Smooth muscle cell (in vitro differentiated cells): ENCODE measurements around the gene PLAAT5. TPM values are rescaled to one million over a fixed set of nuclear protein-coding genes. Genes with fewer than 3 reads are reported as not detected.
"Not testable (repeated sequence)": the region's sequence is repeated elsewhere in the genome, so short reads cannot be mapped to it uniquely, and the experiment has no call there.

Experiments
- DNase-seq: peaks from one replicate; lab custom pipeline; 2025; ENCODE audit not compliant: unreplicated experiment; lab: John Stamatoyannopoulos, UW
- H2AFZ ChIP-seq: fragments of 200-600 bp; sonication (generic); 2 replicates; pipeline ENCODE4 v1.6.0; 2016; ENCODE audit warnings: antibody characterized with exemption, low read depth, mild to moderate bottlenecking
- H3F3A ChIP-seq: fragments of 200-600 bp; sonication (generic); 2 replicates; pipeline ENCODE4 v1.6.0; 2017; ENCODE audit warnings: antibody characterized with exemption, low read depth
- H3K27ac ChIP-seq: fragments of 200-600 bp; sonication (generic); 2 replicates; pipeline ENCODE4 v1.5.1; 2016; ENCODE audit warnings: low read depth, mild to moderate bottlenecking
- H3K27me3 ChIP-seq: fragments of 200-600 bp; sonication (generic); 2 replicates; pipeline ENCODE4 v1.6.1; 2016; ENCODE audit warnings: low read depth, mild to moderate bottlenecking
- H3K36me3 ChIP-seq: fragments of 200-600 bp; sonication (generic); 2 replicates; pipeline ENCODE4 v1.5.1; 2016; ENCODE audit warnings: low read depth
- H3K4me1 ChIP-seq: fragments of 200-600 bp; sonication (generic); 2 replicates; pipeline ENCODE4 v1.5.1; 2016; ENCODE audit warnings: low read depth
- H3K4me2 ChIP-seq: fragments of 200-600 bp; sonication (generic); 2 replicates; pipeline ENCODE4 v1.6.0; 2016; ENCODE audit warnings: mild to moderate bottlenecking
- H3K4me3 ChIP-seq: fragments of 200-600 bp; sonication (generic); 2 replicates; pipeline ENCODE4 v1.5.1; 2016; ENCODE audit warnings: mild to moderate bottlenecking
- H3K79me2 ChIP-seq: fragments of 200-600 bp; sonication (generic); 2 replicates; pipeline ENCODE4 v1.6.0; 2016; ENCODE audit warnings: low read depth, mild to moderate bottlenecking
- H3K9ac ChIP-seq: fragments of 200-600 bp; sonication (generic); 2 replicates; pipeline ENCODE4 v1.6.0; 2016; ENCODE audit warnings: low read depth
- H3K9me3 ChIP-seq: fragments of 200-600 bp; sonication (generic); replicated peaks from 2 replicates; pipeline ENCODE4 v1.5.1; 2016; ENCODE audit warnings: low read depth
- H4K20me1 ChIP-seq: fragments of 200-600 bp; sonication (generic); 2 replicates; pipeline ENCODE4 v1.6.0; 2016; ENCODE audit warnings: low read depth
- CTCF ChIP-seq: fragments of 200-600 bp; sonication (generic); IDR thresholded peaks from 2 replicates; pipeline ENCODE4 v1.5.1; 2017; ENCODE audit warnings: borderline replicate concordance, mild to moderate bottlenecking, antibody characterized with exemption; ENCODE audit not compliant: insufficient read depth, poor library complexity, severe bottlenecking
- WGBS: methylation state at CpG from one replicate; pipeline ENCODE4 v1.1.7; 2016; ENCODE audit warnings: low lambda C conversion rate; 5-methylcytosine and 5-hydroxymethylcytosine counted together
- polyA plus RNA-seq: library from polyadenylated mRNA; unstranded; fragments of >200 nt; fragmentation: Nextera tagmentation; extraction: Ambion mirVana; gene quantifications from 2 replicates; pipeline ENCODE4 v1.2.1, GENCODE V29; 2016
- total RNA-seq: library from RNA; depleted of rRNA; stranded (reverse); fragments of >200 nt; gene quantifications from 2 replicates; pipeline ENCODE4 v1.2.3, GENCODE V29; 2014

The PLAAT5 gene
- total and polyA plus RNA-seq, 2 experiments from 2014 or later: 0.04 TPM; not detected in 1

DNA sequence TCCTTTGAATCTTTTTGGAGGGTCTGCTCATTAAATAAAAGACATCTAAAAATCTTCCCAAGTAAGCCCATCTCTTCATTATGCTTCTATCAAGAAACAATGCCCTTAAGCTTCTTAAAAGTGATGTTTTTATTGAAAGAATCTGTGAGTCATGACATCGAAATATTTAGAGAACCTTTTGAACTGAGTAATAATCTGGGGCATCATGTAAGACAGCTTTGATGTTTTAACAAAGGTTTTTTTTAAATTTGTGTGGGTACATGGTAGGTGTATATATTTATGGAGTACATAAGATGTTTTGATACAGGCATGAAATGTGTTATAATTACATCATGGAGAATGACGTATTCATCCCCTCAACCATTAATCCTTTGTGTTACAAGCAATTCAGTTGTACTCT is 46.8 kb downstream of the PLAAT5 start:
- WGBS: 91% methylated on average over 2 of the region's 2 CpGs

DNA sequence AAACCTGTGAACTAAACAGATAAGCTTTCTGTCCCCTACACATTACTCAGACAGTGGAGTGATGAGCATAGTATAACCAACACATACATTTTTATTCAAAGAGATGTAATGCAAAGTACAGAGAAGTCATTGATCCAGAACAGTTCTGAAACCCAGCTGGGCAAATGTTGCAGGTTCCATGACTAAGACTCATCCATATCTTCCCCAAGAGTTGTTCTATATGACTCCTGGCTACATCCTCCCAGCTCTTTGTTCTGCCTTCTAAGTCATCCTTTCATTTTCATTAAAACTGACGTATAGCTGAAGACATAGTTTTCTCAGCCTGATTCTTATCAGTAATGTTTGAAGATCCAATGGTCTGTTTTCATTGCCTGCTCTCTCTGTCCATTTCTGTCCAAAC is 47.3 kb downstream of the PLAAT5 start:
- Histone ChIP-seq H4K20me1 (no peaks in the 10 kb centered on the region), H3K36me3 (no peaks in the 10 kb centered on the region), H3K27ac (no peak overlapping the region), H3K4me3 (no peak overlapping the region), H3K9me3 (no peaks in the 10 kb centered on the region), H3K9ac (no peak overlapping the region), H3K79me2 (no peaks in the 10 kb centered on the region), H3K4me2 (no peak overlapping the region), H3K27me3 (no peaks in the 10 kb centered on the region), H3K4me1 (no peaks in the 10 kb centered on the region), H2AFZ (no peak overlapping the region), H3F3A (no peaks in the 10 kb centered on the region)
- 74% methylated on average over 1 of the region's 1 CpG for WGBS
- DNase-seq: no peak
- TF ChIP-seq CTCF: no peak

More for the DNA sequence above, 46.8 kb downstream of the PLAAT5 start:
- Histone ChIP-seq H3K27me3 (no peaks in the 10 kb centered on the region), H2AFZ (no peak overlapping the region), H4K20me1 (no peaks in the 10 kb centered on the region), H3K9me3 (no peaks in the 10 kb centered on the region), H3F3A (no peaks in the 10 kb centered on the region), H3K27ac (no peak overlapping the region), H3K9ac (no peak overlapping the region), H3K4me1 (no peaks in the 10 kb centered on the region), H3K4me2 (no peak overlapping the region), H3K79me2 (no peaks in the 10 kb centered on the region), H3K36me3 (no peaks in the 10 kb centered on the region), H3K4me3 (no peak overlapping the region)
- DNase-seq: no peak
- TF ChIP-seq CTCF: no peak

GRCh38 chr11:63435831-63436230 is 55.1 kb downstream of the PLAAT5 start:
- not testable (repeated sequence) for DNase-seq, H3K4me2 ChIP-seq, H3K4me3 ChIP-seq, H3K79me2 ChIP-seq, H3F3A ChIP-seq, H4K20me1 ChIP-seq, H3K36me3 ChIP-seq, H3K4me1 ChIP-seq, H3K9ac ChIP-seq, H3K9me3 ChIP-seq, H3K27me3 ChIP-seq, H3K27ac ChIP-seq, H2AFZ ChIP-seq
- 31% methylated on average over 4 of the region's 4 CpGs for WGBS

- not testable (repeated sequence) for H3K79me2 ChIP-seq, H3K4me2 ChIP-seq, H3K4me3 ChIP-seq, H3K27ac ChIP-seq, H3K9me3 ChIP-seq, H3K9ac ChIP-seq, H4K20me1 ChIP-seq, DNase-seq, H3K4me1 ChIP-seq, H3K27me3 ChIP-seq, H3K36me3 ChIP-seq, H2AFZ ChIP-seq, H3F3A ChIP-seq
- 88% methylated on average over 22 of the region's 22 CpGs for WGBS
Observed at GRCh38 chr11:63435351-63435750, 55.6 kb downstream of the PLAAT5 start.

DNA sequence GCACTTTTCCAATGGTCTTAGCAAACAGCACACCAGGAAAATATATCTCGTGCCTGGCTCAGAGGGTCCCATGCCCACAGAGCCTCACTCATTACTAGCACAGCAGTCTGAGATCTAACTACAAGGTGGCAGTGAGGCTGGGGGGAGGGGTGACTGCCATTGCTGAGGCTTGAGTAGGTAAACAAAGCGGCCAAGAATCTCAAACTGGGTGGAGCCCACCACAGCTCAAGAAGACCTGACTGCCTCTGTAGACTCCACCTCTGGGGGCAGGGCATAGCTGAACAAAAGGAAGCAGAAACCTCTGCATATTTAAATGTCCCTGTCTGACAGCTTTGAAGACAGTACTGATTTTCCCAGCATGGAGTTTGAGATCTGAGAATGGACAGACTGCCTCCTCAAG is 60.2 kb downstream of the PLAAT5 start:
- not testable (repeated sequence) for H3K9me3 ChIP-seq, H3K79me2 ChIP-seq, DNase-seq, H3K4me1 ChIP-seq, H3K27ac ChIP-seq, H3K36me3 ChIP-seq, H2AFZ ChIP-seq, H3K4me3 ChIP-seq, H3K27me3 ChIP-seq, H4K20me1 ChIP-seq, H3K9ac ChIP-seq, H3K4me2 ChIP-seq, H3F3A ChIP-seq
- WGBS: 89% methylated on average over 2 of the region's 2 CpGs
